Subcutaneous preadipocyte (primary cell): Measurements from ENCODE around the gene ADCY6. TPM values are rescaled to one million over a fixed set of nuclear protein-coding genes. Genes with fewer than 3 reads are reported as not detected.

Source experiments
- small RNA-seq: library from RNA; depleted of rRNA; stranded (forward); fragments of <200 nt; gene quantifications from one replicate; pipeline ENCODE3, GENCODE V24; 2012
- total RNA-seq: library from RNA; depleted of rRNA; stranded (reverse); fragments of >200 nt; gene quantifications from 2 replicates; pipeline ENCODE4 v1.2.3, GENCODE V29; 2012

ADCY6 gene
- 17.2 and 19.8 TPM in 2 replicates for total RNA-seq

DNA sequence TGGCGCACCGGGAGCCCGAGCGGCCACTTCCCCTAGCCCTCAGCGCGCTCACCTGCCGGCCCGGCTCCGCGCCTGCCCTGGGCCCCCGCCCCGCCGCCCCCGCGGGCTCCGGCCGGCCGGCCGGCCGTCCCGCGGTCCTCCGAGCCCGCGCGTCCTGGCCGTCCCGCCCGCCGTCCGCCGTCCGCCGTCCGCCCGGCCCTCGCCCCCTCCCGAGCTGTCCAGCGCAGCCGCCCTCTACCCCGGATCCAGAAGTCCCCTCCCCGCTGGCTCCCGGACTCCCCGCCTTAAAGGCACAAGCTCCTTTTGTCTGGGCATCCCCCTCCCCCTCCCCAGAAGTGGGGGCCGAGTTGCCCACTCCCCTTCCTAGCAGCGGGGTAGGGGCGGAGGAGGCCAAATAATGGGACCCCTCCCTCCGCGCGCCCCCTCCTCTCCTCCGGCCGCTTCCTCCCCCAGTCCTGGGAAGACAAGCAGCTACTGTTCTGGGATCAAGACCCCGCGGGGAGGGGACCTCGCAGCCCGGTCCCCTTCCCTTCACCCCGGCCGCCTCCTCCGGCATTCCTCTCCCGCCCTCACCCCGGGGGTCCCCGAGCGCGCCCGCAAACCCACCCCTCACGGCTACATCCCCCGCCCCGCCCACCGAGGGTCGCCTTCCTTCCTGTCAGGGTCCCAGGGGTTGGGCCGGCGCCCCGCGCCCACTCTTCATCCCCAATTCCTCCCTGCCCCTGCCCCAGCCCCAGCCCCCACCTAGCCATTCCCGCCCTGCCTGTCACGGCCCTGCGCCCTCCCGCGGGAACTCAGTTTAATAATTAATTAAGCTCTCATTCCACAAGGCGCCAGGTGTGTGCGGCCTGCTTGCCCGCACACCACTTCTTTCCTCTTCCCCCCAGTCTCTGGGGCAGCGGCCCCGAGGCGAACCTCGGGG is at the start of gene ADCY6:
Gene ADCY6, minus strand, starts transcription at position 236 of the 922 bp plus-strand sequence. CDS start 5,655 bp downstream, outside the sequence.

DNA sequence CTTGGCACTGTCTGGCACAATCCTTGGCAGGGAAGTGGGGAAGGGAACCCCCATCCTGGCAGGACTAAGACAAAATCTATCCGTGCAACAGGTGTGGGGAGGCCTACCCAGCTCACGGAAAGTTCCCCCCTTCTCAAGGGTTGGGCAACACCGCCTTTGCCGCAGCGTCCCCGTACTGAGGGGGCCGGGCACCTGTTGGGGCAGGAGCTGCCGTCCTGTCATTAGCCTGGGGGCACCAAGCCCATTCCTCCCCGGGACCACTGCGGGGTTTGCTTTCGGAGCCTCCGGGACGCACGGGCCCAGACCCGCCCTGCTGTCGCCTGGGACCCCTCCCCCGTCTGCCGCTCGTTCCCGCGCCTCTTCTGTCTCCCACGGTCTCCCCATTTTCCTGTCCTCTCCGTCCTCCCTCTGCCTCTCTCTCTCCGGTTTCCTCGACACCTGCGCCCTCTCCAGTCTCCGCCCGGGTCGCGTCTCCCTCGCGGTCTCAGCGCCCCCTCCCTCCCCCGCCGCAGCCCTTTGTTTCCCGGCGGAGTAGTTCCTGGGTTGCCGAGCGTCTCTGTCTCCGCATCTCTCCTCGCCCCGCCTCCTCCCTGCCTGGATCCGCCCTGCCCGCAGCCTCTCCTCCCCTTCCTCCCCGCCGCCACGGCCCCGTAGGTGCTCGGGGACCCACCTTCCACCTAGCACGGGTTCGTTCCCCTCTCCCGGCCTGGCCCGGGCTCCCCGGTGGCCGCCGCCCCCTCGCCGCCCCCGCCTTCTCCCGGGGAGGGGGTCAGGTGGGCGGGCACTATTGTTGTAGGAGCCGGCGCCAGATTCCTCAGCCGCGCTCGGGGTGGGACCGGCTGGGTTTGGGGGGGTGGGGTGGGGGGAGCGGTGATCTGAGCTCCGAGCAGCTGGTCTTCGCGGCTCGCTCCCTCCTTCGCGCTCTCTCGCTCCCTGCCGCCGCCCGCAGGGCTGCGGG is 29.3 kb upstream of the ADCY6 start, which contains the start of gene CACNB3:
Gene CACNB3, plus strand, starts transcription at position 624 of the 958 bp plus-strand sequence. CDS start 434 bp downstream, outside the sequence.

DNA sequence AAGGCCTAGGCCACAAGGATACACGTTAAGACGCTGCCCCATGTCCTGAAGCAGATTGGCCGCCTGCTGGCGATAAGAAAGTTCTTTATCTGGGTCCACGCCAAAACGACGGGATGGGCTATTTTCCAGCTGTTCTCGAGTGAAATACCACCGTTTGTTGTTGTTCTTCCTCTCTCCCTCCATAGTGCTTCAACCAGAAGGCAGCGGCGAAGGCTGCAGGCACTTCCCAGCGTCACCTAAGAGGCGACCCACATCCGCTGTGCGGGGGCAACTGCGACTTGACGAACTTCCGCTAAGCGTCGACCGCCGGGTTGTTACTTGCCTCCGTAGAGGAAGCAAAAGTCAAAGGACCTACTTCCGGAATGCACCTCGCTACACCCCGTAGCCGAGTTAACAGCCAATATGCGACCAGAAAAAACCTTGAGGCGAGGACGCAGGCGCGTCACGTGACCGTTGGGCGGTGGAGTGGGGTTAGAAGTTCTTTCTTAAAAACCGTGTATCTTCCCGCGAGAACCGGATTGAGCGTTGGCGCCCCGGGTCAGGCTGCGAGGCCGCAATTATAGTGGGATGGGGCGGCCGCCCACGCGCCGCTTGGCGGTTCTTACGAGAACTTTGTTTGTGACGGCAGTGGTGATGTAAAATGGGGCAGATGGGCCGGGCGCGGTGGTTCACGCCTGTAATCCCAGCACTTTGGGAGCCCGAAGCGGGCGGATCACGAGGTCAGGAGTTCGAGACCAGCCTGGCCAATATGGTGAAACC is 72.2 kb downstream of the ADCY6 start, which contains the start of gene CCNT1:
Gene CCNT1, minus strand, starts transcription at position 215 of the 759 bp plus-strand sequence. Its CDS starts 32 bp downstream, at position 183.

Small RNA genes within 50 kb of the gene (small RNA-seq; reads per million reads assigned to genes)
- gene MIR4701 (not detected), gene RF00019 (not detected)

Other genes with a start within 250 kb of the ADCY6 start
- not detected in 2 replicates for gene LALBA, start 219.0 kb downstream of the ADCY6 start, total RNA-seq
- gene KANSL2, start 106.9 kb downstream of the ADCY6 start, total RNA-seq: 43.2 and 49.6 TPM in 2 replicates
- 27.6 and 36.4 TPM in 2 replicates for gene CCNT1, start 72.4 kb downstream of the ADCY6 start, total RNA-seq
- 11.3 and 14.0 TPM in 2 replicates for gene CACNB3, start 29.4 kb upstream of the ADCY6 start, total RNA-seq
- 51.8 and 73.1 TPM in 2 replicates for gene DDX23, start 63.1 kb upstream of the ADCY6 start, total RNA-seq
- gene RND1, start 76.8 kb upstream of the ADCY6 start, total RNA-seq: under 0.01 TPM in 2 replicates
- 23.5 and 36.0 TPM in 2 replicates for gene FKBP11, start 136.4 kb upstream of the ADCY6 start, total RNA-seq
- 40.4 and 51.6 TPM in 2 replicates for gene ARF3, start 168.4 kb upstream of the ADCY6 start, total RNA-seq
- 0.20 TPM in 1 of 2 replicates, not detected in the other for gene WNT10B, start 182.6 kb upstream of the ADCY6 start, total RNA-seq
- not detected in 2 replicates for gene WNT1, start 189.2 kb upstream of the ADCY6 start, total RNA-seq
- gene DDN, start 210.3 kb upstream of the ADCY6 start, total RNA-seq: under 0.01 TPM in 2 replicates
- 68.4 and 69.8 TPM in 2 replicates for gene PRKAG1, start 229.7 kb upstream of the ADCY6 start, total RNA-seq